K562 (cell line): ENCODE data around the gene TRIM69. TPM values are rescaled to one million over a fixed set of nuclear protein-coding genes. Genes with fewer than 3 reads are reported as not detected.
A peak's percentile ranks its signal among the peaks of the same experiment; 100 is the strongest.

Experiments used
- ATAC-seq: fragments of 200-7000 bp; cut with Tn5 transposase; 3 replicates; pipeline ENCODE4 v1.9.1; 2020; ENCODE audit warnings: moderate library complexity
- BruUV-seq: library from RNA; stranded (reverse); fragments of 400-500 nt; replicated peaks from 2 replicates; lab custom pipeline; 2021; lab: Mats Ljungman, UMichigan
- CTCF ChIA-PET: fragments of 300-600 bp; formaldehyde crosslinking; extraction: SDS; loops from one replicate; lab custom pipeline; 2021; ENCODE audit warnings: low intra/inter-chr PET ratio; lab: Yijun Ruan, JAX
- POLR2A ChIA-PET: fragments of 300-600, 350-650 bp; sonication (Branson Sonifier 250); formaldehyde crosslinking; extraction: SDS; loops from one replicate; lab custom pipeline; 2021; ENCODE audit warnings: antibody characterized with exemption, inconsistent platforms; lab: Yijun Ruan, JAX
- DNase-seq, 4 experiments: peaks; one replicate each; pipeline versions ENCODE4 v3.0.0 to v3.0.0-alpha.2; 2011 to 2018; ENCODE audit warnings: low spot score in 3 of 4, mixed read lengths in 3 of 4; ENCODE audit errors: extremely low read depth in 1 of 4
- FAIRE-seq: peaks from 2 replicates; lab custom pipeline; 2011; peaks lifted over from hg19 to GRCh38; lab: Jason Lieb, UNC
- H2AFZ ChIP-seq: 2 replicates; pipeline ENCODE4 v1.6.0; 2011; ENCODE audit warnings: low read depth, low read length, control low read depth, inconsistent platforms
- H3K27ac ChIP-seq: fragments of 200-600 bp; 3 replicates; pipeline ENCODE4 v1.8.0; 2011; ENCODE audit warnings: low read depth, mild to moderate bottlenecking, control low read depth, inconsistent platforms, low read length, moderate library complexity, mixed read lengths; ENCODE audit errors: extremely low read depth
- H3K27me3 ChIP-seq, 2 experiments: fragments of 300-600 bp in 1 of 2; 2 replicates in 1 of 2; 3 replicates in 1 of 2; pipeline versions ENCODE4 v1.6.0 to v1.8.0; 2011; ENCODE audit warnings: inconsistent platforms in 2 of 2, low read length in 2 of 2, mild to moderate bottlenecking in 1 of 2, mixed read lengths in 1 of 2, moderate library complexity in 1 of 2; ENCODE audit not compliant: control insufficient read depth in 2 of 2, insufficient read depth in 2 of 2
- H3K36me3 ChIP-seq: fragments of 300-600 bp; 3 replicates; pipeline ENCODE4 v1.8.0; 2011; ENCODE audit warnings: mild to moderate bottlenecking, low read length, inconsistent platforms; ENCODE audit not compliant: control insufficient read depth, insufficient read depth
- H3K4me1 ChIP-seq, 2 experiments: fragments of 200-600 bp in 1 of 2; replicated peaks in 1 of 2; 2 replicates in 1 of 2; 3 replicates in 1 of 2; pipeline versions ENCODE4 v1.5.1 to v1.8.0; 2011; ENCODE audit warnings: inconsistent platforms in 2 of 2, low read length in 2 of 2, mild to moderate bottlenecking in 1 of 2, mixed read lengths in 1 of 2, moderate library complexity in 1 of 2; ENCODE audit not compliant: control insufficient read depth in 2 of 2, insufficient read depth in 2 of 2
- H3K4me2 ChIP-seq: 2 replicates; pipeline ENCODE4 v1.6.1; 2011; ENCODE audit warnings: low read length, control low read depth, inconsistent platforms, mixed read lengths; ENCODE audit not compliant: insufficient read depth
- H3K4me3 ChIP-seq: fragments of 200-600 bp; sonication (generic), shearing (Covaris generic); 2 replicates; pipeline ENCODE4 v1.5.1; 2016; ENCODE audit warnings: control low read depth, inconsistent platforms
- H3K79me2 ChIP-seq: fragments of 200-600 bp; 3 replicates; pipeline ENCODE4 v1.8.0; 2011; ENCODE audit warnings: low read length, inconsistent platforms; ENCODE audit not compliant: control insufficient read depth, insufficient read depth
- H3K9ac ChIP-seq, 2 experiments: 2 replicates each; pipeline versions ENCODE4 v1.6.0 to v1.6.1; 2011; ENCODE audit warnings: low read depth in 2 of 2, low read length in 2 of 2, control low read depth in 1 of 2, inconsistent platforms in 1 of 2, mild to moderate bottlenecking in 1 of 2, mixed read lengths in 1 of 2; ENCODE audit not compliant: insufficient read depth in 1 of 2
- H3K9me1 ChIP-seq: one replicate; pipeline ENCODE4 v1.6.0; 2011; ENCODE audit warnings: inconsistent platforms, mild to moderate bottlenecking, low read length, moderate library complexity; ENCODE audit not compliant: control insufficient read depth, insufficient read depth
- H3K9me3 ChIP-seq: replicated peaks from 2 replicates; pipeline ENCODE4 v1.5.1; 2011; ENCODE audit warnings: low read depth, low read length, inconsistent platforms; ENCODE audit not compliant: control insufficient read depth, insufficient read depth
- H4K20me1 ChIP-seq: replicated peaks from 2 replicates; pipeline ENCODE4 v1.6.1; 2011; ENCODE audit warnings: low read length, inconsistent platforms, mixed read lengths; ENCODE audit not compliant: control insufficient read depth, insufficient read depth
- CHD1 ChIP-seq: fragments of 200-600 bp; sonication (generic); IDR thresholded peaks from one replicate; pipeline ENCODE4 v1.6.1; 2012; ENCODE audit warnings: mild to moderate bottlenecking, moderate library complexity, low read length, inconsistent platforms
- CREM ChIP-seq: IDR thresholded peaks from 2 replicates; pipeline ENCODE4 v1.6.1; 2014; ENCODE audit warnings: antibody characterized with exemption, low read depth
- GATAD2A ChIP-seq: fragments of 450-650 bp; IDR thresholded peaks from 2 replicates; pipeline ENCODE4 v1.6.1; 2017
- HNRNPK ChIP-seq: fragments of 200-400 bp; formaldehyde crosslinking; IDR thresholded peaks from one replicate; pipeline ENCODE4 v1.6.1; 2018; ENCODE audit warnings: mild to moderate bottlenecking, low read depth, low read length; ENCODE audit not compliant: poor library complexity, severe bottlenecking
- NEUROD1 ChIP-seq: fragments of 150-350 bp; IDR thresholded peaks from 2 replicates; pipeline ENCODE4 v1.6.1; 2014; ENCODE audit warnings: borderline replicate concordance, low read length, low read depth; ENCODE audit not compliant: partially characterized antibody
- NFYB ChIP-seq: IDR thresholded peaks from 2 replicates; pipeline ENCODE4 v1.6.1; 2011; ENCODE audit warnings: mild to moderate bottlenecking, moderate library complexity; ENCODE audit not compliant: insufficient read length; ENCODE audit errors: extremely low read depth
- NR2C2 ChIP-seq, 2 experiments: fragments of 200-800 bp in 1 of 2; sonication (Bioruptor generic) in 1 of 2; sonication (generic) in 1 of 2; formaldehyde crosslinking in 1 of 2; IDR thresholded peaks; 2 replicates each; pipeline versions ENCODE4 v1.6.1 to v1.8.0; 2016 to 2022; ENCODE audit warnings: mild to moderate bottlenecking in 1 of 2, missing compliant biosample characterization in 1 of 2, missing genetic modification characterization in 1 of 2, missing genetic modification reagents in 1 of 2
- TCF7L2 ChIP-seq: fragments of 150-350 bp; IDR thresholded peaks from 2 replicates; pipeline ENCODE4 v1.6.1; 2016; ENCODE audit warnings: low read depth, mild to moderate bottlenecking, low read length, moderate library complexity
- ZC3H4 ChIP-seq: sonication (generic); formaldehyde crosslinking; IDR thresholded peaks from 2 replicates; pipeline ENCODE4 v1.9.0; 2021; ENCODE audit warnings: missing genetic modification reagents, borderline replicate concordance
- ZNF609 ChIP-seq: sonication (generic); formaldehyde crosslinking; IDR thresholded peaks from 2 replicates; pipeline ENCODE4 v1.8.1; 2023; ENCODE audit warnings: missing genetic modification reagents, mild to moderate bottlenecking, borderline replicate concordance
- WGBS: fragments of 100-300 bp; shearing (Covaris generic); methylation state at CpG from one replicate; pipeline ENCODE4 v1.1.6; 2016; ENCODE audit warnings: low coverage, mixed read lengths; ENCODE audit not compliant: insufficient coverage; ENCODE audit errors: missing lambda C conversion rate; 5-methylcytosine and 5-hydroxymethylcytosine counted together
- in situ Hi-C: fragments of 300-500 bp; cut with MboI; formaldehyde crosslinking; loops from 4 replicates; pipeline ENCODE4 v1.15.0; 2018; ENCODE audit warnings: inconsistent platforms, mixed read lengths
- intact Hi-C: fragments of 100-400 bp; cut with micrococcal nuclease; formaldehyde crosslinking; loops from 2 replicates; pipeline ENCODE4 v1.14.2; 2022
- polyA plus RNA-seq, 8 experiments: library from polyadenylated mRNA; depleted of rRNA in 4 of 8; stranded (reverse) in 5 of 8; unstranded in 3 of 8; fragments of >200 nt; fragmentation: Nextera tagmentation in 2 of 8; fragmentation: Illumina TruSeq in 1 of 8; extraction: Ambion mirVana in 2 of 8; extraction: Trizol in 1 of 8; gene quantifications; 2 replicates each; pipeline versions ENCODE4 v1.2.1 to v1.2.3, GENCODE V29; 2011 to 2014; ENCODE audit warnings: inconsistent platforms in 1 of 8, missing spikeins in 1 of 8
- total RNA-seq, 7 experiments: library from RNA; depleted of rRNA in 6 of 7; stranded (reverse); fragments of >200 nt in 6 of 7; fragmentation: Illumina TruSeq in 2 of 7; extraction: Trizol in 2 of 7; gene quantifications; 2 replicates each; pipeline versions ENCODE4 v1.2.1 to v1.2.3, GENCODE V29; 2011 to 2021; ENCODE audit warnings: low replicate concordance in 1 of 7

TRIM69 gene
- total and polyA plus RNA-seq, 9 of the 15 experiments (the other 6 are each of a cell fraction or from before 2014, with no cell fraction given), result 1.0 to 4.3 (median 2.3) TPM

- FAIRE-seq, result no peak
These were observed 8.7 kb upstream of the TRIM69 start for GRCh38 chr15:44727485-44728231.

More at GRCh38 chr15:44727485-44728231, 8.7 kb upstream of the TRIM69 start:
- peaks cover 20 to 29% of the 10 kb centered on the region in 2 experiments for H3K4me1 ChIP-seq
- in situ Hi-C loops, result no loop called here
- ATAC-seq (no peak), DNase-seq (no peak)
- H2AFZ ChIP-seq, result no peak overlapping the region
- no peaks in the 10 kb centered on the region for H3K9me3 ChIP-seq
- no peak overlapping the region for H3K4me3 ChIP-seq
- ChIA-PET POLR2A (interaction anchor here (0.8 to 10.1 kb wide), 10 partner anchors 9 to 167 kb away, joined by 3 to 136 read pairs (median 4); partner anchors contain the start of genes B2M, PATL2, SPG11 and TRIM69), CTCF (no interaction called here)
- peak overlapping the region; percentile 77; the same call in 1 of the 3 replicates for H3K27ac ChIP-seq
- H3K4me2 ChIP-seq, result no peak overlapping the region
- H3K9me1 ChIP-seq, result no peaks in the 10 kb centered on the region
- H3K27me3 ChIP-seq, result no peaks in the 10 kb centered on the region
- H4K20me1 ChIP-seq, result no peaks in the 10 kb centered on the region
- intact Hi-C loops, result loop anchor here (2.0 kb wide), 1 partner anchor 17 kb away; the partner anchor contains the start of genes B2M and PATL2
- no peak for TF ChIP-seq CREM
- TF ChIP-seq CHD1, result no peak
- TF ChIP-seq NR2C2 (CRISPR knock-in tag; IDR thresholded peaks at IDR 0.05), result no peak
- no peak for TF ChIP-seq NR2C2 (tag; IDR thresholded peaks at IDR 0.05)
- TF ChIP-seq TCF7L2, result no peak
- TF ChIP-seq GATAD2A, result no peak
- no peak for TF ChIP-seq ZNF609 (CRISPR knock-in tag)
- TF ChIP-seq ZC3H4 (CRISPR knock-in tag), result no peak
- TF ChIP-seq HNRNPK, result no peak
- TF ChIP-seq NFYB, result no peak
- TF ChIP-seq NEUROD1, result no peak
- WGBS, result 71% methylated on average over 6 of the region's 6 CpGs
- BruUV-seq, result no TSS peak
- H3K36me3 ChIP-seq, result no peaks in the 10 kb centered on the region
- no peaks in the 10 kb centered on the region for H3K79me2 ChIP-seq
- H3K9ac ChIP-seq, result 0 out of 4 replicates have a peak overlapping the region, but pooled peaks of 1 of the 2 experiments have one; percentile 70
